GM18511 (cell line): Measurements from ENCODE around the gene KCNJ10.
A peak's percentile ranks its signal among the peaks of the same experiment; 100 is the strongest.

Source experiments
- ATAC-seq: cut with Tn5 transposase; IDR thresholded peaks from one replicate; pipeline ENCODE4 v1.9.1; 2021; ENCODE audit warnings: mild to moderate bottlenecking, moderate library complexity; ENCODE audit not compliant: unreplicated experiment

Gene KCNJ10

DNA sequence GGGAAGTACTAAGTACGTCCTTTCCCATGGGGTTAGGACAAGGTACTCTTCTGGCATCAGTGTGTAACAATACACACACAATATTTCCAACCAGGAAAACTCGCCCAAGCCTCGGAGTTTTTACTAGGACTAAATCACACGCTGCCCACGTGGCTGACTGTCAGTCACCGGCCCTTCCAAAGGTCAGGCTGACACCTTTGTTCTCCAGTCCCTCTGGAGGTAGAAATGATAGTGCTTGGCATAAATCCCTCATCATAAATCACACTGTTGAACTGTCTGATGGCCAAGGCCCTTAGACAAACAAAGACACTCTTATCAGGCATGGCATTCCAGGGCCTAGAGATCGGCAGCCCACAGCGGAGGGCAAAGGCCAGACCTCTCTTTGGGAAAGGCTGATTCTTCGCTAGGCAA, 99.0 kb downstream of the KCNJ10 start:
- no peak for ATAC-seq

GRCh38 chr1:159968901-159969300, 101.1 kb downstream of the KCNJ10 start:
- ATAC-seq = no peak

DNA sequence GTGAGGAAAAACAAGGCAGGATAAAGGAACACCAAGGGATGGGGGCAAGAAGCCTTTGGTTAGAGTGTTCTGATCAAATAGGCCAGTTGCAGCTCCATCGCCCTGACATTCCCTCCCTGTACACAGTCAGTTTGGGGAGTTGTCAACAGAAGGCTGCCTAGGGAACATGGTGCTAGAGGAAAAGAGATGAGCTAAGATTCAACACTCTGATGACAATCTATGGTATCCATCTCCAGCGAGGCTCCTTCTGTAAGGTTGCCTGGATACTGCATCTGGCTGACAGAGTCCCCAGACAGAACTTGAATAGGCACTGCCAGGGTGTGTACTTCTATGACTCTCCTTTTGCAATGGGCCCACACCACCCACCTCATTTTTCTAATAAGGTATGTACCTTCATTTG, 104.7 kb downstream of the KCNJ10 start:
- no peak for ATAC-seq

- ATAC-seq = no peak
Observed at GRCh38 chr1:159964144-159964543, 105.8 kb downstream of the KCNJ10 start.

- no peak for ATAC-seq
Observed at GRCh38 chr1:159962176-159962575, 107.8 kb downstream of the KCNJ10 start.

- no peak for ATAC-seq
Observed at GRCh38 chr1:159961636-159962035, 108.3 kb downstream of the KCNJ10 start.

GRCh38 chr1:159960721-159961381, 109.1 kb downstream of the KCNJ10 start:
- ATAC-seq = no peak

- no peak for ATAC-seq
Observed at GRCh38 chr1:159959451-159959850, 110.5 kb downstream of the KCNJ10 start.

- ATAC-seq = peak; percentile 78
Observed at GRCh38 chr1:159958719-159959380, 111.1 kb downstream of the KCNJ10 start.

DNA sequence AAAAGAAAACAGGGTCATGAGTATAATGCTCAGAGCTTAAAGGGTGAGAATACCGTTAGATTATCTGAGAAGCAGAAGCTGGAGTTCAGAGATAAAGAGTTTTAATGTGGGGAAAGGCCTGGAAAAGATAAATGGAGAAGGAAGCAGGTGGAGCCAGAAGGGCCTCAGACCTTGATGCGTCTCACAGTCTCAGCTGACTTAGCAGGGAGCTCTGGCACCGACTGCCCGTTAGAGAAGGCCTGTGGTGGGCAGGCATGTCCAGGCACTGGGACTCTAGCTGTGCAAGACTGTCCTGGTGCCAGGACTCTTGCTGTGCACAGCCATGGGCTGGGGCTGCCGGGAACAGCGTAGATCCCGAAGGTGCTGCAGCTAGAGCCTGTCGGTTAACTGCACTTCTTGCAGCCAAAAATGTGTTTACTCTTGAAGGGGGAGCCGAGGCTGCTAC, 112.1 kb downstream of the KCNJ10 start:
- no peak for ATAC-seq

GRCh38 chr1:159955456-159955855, 114.5 kb downstream of the KCNJ10 start:
- ATAC-seq = no peak

GRCh38 chr1:159953536-159954515, 116.1 kb downstream of the KCNJ10 start, which contains the start of gene SLAMF9:
Gene SLAMF9, minus strand, starts transcription at chr1:159954237. Its CDS starts 100 bp downstream, at chr1:159954137.
- ATAC-seq = no peak

GRCh38 chr1:159952932-159953331, 117.0 kb downstream of the KCNJ10 start:
- no peak for ATAC-seq

DNA sequence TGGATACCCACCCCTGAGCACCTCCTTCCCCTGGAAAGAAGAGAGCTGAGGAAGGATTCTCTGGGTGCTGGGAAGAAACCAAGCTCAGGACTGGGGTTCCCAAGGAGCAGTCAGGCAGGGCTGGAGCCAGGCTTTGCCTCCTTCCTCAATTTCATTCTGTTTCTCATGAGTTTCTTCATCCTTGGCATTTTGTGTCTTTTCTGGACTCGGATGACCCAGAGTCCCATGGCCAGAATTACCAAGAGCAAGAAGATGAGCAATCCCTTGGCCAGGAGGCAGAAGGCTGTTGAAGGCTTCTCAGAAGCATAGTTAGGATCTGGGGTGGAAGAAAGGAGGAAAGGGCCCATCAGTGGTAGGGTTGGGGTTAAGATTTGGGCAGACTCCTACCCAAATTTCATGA, 118.4 kb downstream of the KCNJ10 start:
- ATAC-seq = no peak

GRCh38 chr1:159951016-159951415, 118.9 kb downstream of the KCNJ10 start:
- ATAC-seq = no peak

DNA sequence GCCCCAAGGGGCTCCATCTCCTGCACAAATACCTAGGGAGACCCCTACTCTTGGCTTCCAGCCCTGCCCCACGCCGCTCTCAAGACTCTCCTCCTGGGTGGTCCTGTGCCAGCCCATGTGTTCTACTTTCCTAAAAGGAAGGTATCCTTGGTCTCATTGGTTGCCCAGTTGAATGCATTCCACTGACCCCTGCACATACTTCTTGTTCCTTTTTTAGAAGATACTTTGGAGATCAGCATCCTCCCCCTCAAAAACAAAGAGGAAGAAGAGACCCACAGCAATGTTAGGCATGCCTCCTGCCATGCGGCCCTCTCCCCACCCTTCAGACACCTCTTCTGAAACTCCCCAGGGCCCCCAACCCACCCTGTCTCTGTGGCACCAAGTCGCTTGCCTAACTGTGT, 120.0 kb downstream of the KCNJ10 start:
- ATAC-seq = no peak

GRCh38 chr1:159949123-159949522, 120.8 kb downstream of the KCNJ10 start:
- no peak for ATAC-seq
